Small intestine (tissue), 7 donors: ENCODE results near the gene QRFP. TPM values are rescaled to one million over a fixed set of nuclear protein-coding genes. Genes with fewer than 3 reads are reported as not detected.

Experiments used
- DNase-seq, 2 donors: peaks; one replicate each; pipeline versions ENCODE4 v3.0.0 to v3.0.0-alpha.2; 2013
- FAIRE-seq: peaks from 2 replicates; lab custom pipeline; 2012; peaks lifted over from hg19 to GRCh38; lab: Jason Lieb, UNC
- H3K27ac ChIP-seq, 3 donors: one replicate each; pipeline ENCODE4 v1.5.1; 2013; ENCODE audit warnings: low read length in 2 of 3, mild to moderate bottlenecking in 2 of 3, control low read depth in 1 of 3, inconsistent platforms in 1 of 3, low read depth in 1 of 3, moderate library complexity in 1 of 3
- H3K27me3 ChIP-seq, 3 donors: one replicate each; pipeline ENCODE4 v1.6.1; 2013; ENCODE audit warnings: low read length in 3 of 3, inconsistent platforms in 1 of 3; ENCODE audit not compliant: control insufficient read depth in 3 of 3, insufficient read depth in 3 of 3
- H3K36me3 ChIP-seq, 3 donors: one replicate each; pipeline ENCODE4 v1.6.1; 2013; ENCODE audit warnings: low read length in 3 of 3, inconsistent platforms in 1 of 3, low read depth in 1 of 3, mild to moderate bottlenecking in 1 of 3, moderate library complexity in 1 of 3; ENCODE audit not compliant: control insufficient read depth in 3 of 3, insufficient read depth in 2 of 3
- H3K4me1 ChIP-seq, 3 donors: one replicate each; pipeline ENCODE4 v1.6.1; 2013; ENCODE audit warnings: low read length in 2 of 3, inconsistent platforms in 1 of 3, low read depth in 1 of 3, mild to moderate bottlenecking in 1 of 3, moderate library complexity in 1 of 3; ENCODE audit not compliant: control insufficient read depth in 3 of 3, insufficient read depth in 2 of 3
- H3K4me3 ChIP-seq, 3 donors: one replicate each; pipeline ENCODE4 v1.5.1; 2013; ENCODE audit warnings: low read length in 3 of 3, control low read depth in 1 of 3, inconsistent platforms in 1 of 3, low read depth in 1 of 3, mild to moderate bottlenecking in 1 of 3, moderate library complexity in 1 of 3
- H3K9me3 ChIP-seq, 2 donors: one replicate each; pipeline ENCODE4 v1.6.1; 2013; ENCODE audit warnings: low read depth in 1 of 2, low read length in 1 of 2; ENCODE audit not compliant: control insufficient read depth in 2 of 2, insufficient read depth in 1 of 2
- WGBS, 3 donors: extraction: QIAGEN DNeasy Blood & Tissue Kit; methylation state at CpG; one replicate each; pipeline ENCODE4 v1.1.7; 2013; 5-methylcytosine and 5-hydroxymethylcytosine counted together
- polyA plus RNA-seq, 4 donors: library from polyadenylated mRNA; stranded (reverse) in 3 of 4; unstranded in 1 of 4; fragments of 200-250 nt in 3 of 4; fragments of 120-200 nt in 1 of 4; gene quantifications; one replicate each; pipeline versions ENCODE4 v1.2.1 to v1.2.3, GENCODE V29; 2013
- donor health status: healthy with polysubstance abuse.
- donor health status: control.
- donor health status: control.
- donor health status: Bipolar disorder and iron deficiency.
- donor health status: healthy.

The QRFP gene
- polyA plus RNA-seq, 4 donors = 0.12 to 0.37 TPM; not detected in 2

DNA sequence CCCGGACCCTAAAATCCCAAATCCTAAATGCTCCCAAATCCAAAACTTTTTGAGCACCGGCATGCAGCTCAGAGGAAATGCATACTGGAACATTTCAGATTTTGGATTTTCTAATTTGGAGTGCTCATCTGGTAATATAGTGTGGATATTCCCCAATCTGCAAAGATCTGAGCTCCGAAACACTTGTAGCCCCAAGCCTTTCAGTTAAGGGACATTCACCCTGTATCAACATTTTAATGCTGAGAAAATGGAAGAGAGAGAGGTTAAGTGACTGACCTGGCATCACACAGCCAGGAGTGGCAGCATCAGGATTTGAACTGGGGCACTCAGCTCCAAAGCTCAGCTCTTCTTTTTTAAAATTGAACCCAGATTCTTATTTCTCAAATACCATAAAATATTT is 30.7 kb downstream of the QRFP start:
- no peak overlapping the region for H3K27ac ChIP-seq
- H3K9me3 ChIP-seq = no peaks in the 10 kb centered on the region
- DNase-seq (no peak), FAIRE-seq (no peak)
- no peak overlapping the region for H3K4me3 ChIP-seq
- H3K27me3 ChIP-seq = no peaks in the 10 kb centered on the region
- H3K4me1 ChIP-seq = peaks cover 0 to 18% (median 0%) of the 10 kb centered on the region in 3 donors
- H3K36me3 ChIP-seq = peaks cover 0 to 61% (median 4%) of the 10 kb centered on the region in 3 donors
- WGBS, 3 donors = 96 to 98% (median 97%) methylated on average over 3 of the region's 3 CpGs

DNA sequence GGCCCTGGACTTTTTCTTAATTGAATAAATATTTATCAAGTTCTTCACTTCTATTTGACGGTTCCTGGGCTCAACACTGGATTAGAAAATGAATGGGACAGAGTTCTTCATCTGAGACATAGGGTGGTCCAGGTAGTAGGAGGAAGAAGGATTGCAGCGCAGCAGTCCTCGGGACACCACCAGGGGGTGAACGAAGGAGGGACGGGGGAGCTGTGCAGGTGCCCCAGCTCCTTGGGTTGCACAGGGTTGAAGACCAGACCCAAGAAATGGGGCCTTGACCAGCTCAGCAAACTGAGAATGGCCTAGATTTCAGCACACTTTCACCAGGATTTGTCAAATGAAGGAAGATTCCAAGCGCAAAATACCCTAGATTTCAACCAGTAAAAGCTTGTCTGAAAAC is 32.1 kb downstream of the QRFP start:
- WGBS, 3 donors = 83 to 84% (median 84%) methylated on average over 6 of the region's 6 CpGs
- Histone ChIP-seq H3K9me3 (no peaks in the 10 kb centered on the region), H3K36me3 (peaks cover 0 to 63% (median 0%) of the 10 kb centered on the region in 3 donors), H3K27me3 (no peaks in the 10 kb centered on the region), H3K4me3 (no peak overlapping the region), H3K4me1 (peaks cover 0 to 27% (median 0%) of the 10 kb centered on the region in 3 donors), H3K27ac (no peak overlapping the region)
- DNase-seq = no peak
- FAIRE-seq = no peak

DNA sequence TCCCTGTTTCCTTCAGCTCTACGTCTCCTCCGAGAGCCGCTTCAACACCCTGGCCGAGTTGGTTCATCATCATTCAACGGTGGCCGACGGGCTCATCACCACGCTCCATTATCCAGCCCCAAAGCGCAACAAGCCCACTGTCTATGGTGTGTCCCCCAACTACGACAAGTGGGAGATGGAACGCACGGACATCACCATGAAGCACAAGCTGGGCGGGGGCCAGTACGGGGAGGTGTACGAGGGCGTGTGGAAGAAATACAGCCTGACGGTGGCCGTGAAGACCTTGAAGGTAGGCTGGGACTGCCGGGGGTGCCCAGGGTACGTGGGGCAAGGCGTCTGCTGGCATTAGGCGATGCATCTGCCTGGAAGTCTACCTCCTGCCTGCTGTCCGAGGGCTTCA is 33.9 kb downstream of the QRFP start:
- H3K4me3 ChIP-seq = no peak overlapping the region
- no peak overlapping the region for H3K27ac ChIP-seq
- no peak for DNase-seq
- H3K36me3 ChIP-seq = peaks cover 0 to 67% (median 3%) of the 10 kb centered on the region in 3 donors
- no peaks in the 10 kb centered on the region for H3K27me3 ChIP-seq
- H3K4me1 ChIP-seq = peaks cover 0 to 27% (median 0%) of the 10 kb centered on the region in 3 donors
- no peak for FAIRE-seq
- no peaks in the 10 kb centered on the region for H3K9me3 ChIP-seq
- 91 to 92% (median 92%) methylated on average over 23 of the region's 23 CpGs for WGBS, 3 donors

DNA sequence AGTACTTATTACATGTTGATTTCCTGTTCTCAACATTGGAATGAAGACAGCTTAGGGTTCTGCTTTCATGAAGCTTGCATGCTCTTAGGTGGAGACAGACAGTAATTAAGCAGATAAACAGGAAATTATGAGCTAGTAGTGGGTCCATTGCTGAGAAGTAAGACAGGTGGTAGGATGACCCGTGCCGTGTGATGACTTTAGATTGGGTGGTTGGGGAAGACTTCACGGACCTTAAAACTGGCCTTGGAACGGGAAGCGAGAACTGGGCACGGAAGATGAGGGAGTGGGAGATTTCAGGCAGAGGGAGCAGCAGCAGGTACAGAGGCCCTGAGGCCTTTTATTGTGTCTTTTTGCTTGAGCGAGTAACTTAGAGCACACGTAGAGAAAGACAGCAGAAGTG is 34.4 kb downstream of the QRFP start:
- no peak overlapping the region for H3K4me3 ChIP-seq
- no peak overlapping the region for H3K27ac ChIP-seq
- H3K4me1 ChIP-seq = peaks cover 0 to 27% (median 0%) of the 10 kb centered on the region in 3 donors
- H3K36me3 ChIP-seq = peaks cover 0 to 65% (median 3%) of the 10 kb centered on the region in 3 donors
- FAIRE-seq (no peak), DNase-seq (no peak)
- 80 to 86% (median 85%) methylated on average over 8 of the region's 8 CpGs for WGBS, 3 donors
- H3K9me3 ChIP-seq = no peaks in the 10 kb centered on the region
- H3K27me3 ChIP-seq = no peaks in the 10 kb centered on the region

- H3K27me3 ChIP-seq = no peaks in the 10 kb centered on the region
- H3K27ac ChIP-seq = peak overlapping the region in 1 of 3 donors; percentile 32
- DNase-seq = no peak
- WGBS, 3 donors = 60 to 72% (median 66%) methylated on average over 8 of the region's 8 CpGs
- FAIRE-seq = no peak
- peaks cover 2 to 65% (median 3%) of the 10 kb centered on the region in 3 donors for H3K36me3 ChIP-seq
- no peak overlapping the region for H3K4me3 ChIP-seq
- H3K4me1 ChIP-seq = peaks cover 0 to 27% (median 0%) of the 10 kb centered on the region in 3 donors
- no peaks in the 10 kb centered on the region for H3K9me3 ChIP-seq
Observed at GRCh38 chr9:130861372-130862180, 35.0 kb downstream of the QRFP start.

DNA sequence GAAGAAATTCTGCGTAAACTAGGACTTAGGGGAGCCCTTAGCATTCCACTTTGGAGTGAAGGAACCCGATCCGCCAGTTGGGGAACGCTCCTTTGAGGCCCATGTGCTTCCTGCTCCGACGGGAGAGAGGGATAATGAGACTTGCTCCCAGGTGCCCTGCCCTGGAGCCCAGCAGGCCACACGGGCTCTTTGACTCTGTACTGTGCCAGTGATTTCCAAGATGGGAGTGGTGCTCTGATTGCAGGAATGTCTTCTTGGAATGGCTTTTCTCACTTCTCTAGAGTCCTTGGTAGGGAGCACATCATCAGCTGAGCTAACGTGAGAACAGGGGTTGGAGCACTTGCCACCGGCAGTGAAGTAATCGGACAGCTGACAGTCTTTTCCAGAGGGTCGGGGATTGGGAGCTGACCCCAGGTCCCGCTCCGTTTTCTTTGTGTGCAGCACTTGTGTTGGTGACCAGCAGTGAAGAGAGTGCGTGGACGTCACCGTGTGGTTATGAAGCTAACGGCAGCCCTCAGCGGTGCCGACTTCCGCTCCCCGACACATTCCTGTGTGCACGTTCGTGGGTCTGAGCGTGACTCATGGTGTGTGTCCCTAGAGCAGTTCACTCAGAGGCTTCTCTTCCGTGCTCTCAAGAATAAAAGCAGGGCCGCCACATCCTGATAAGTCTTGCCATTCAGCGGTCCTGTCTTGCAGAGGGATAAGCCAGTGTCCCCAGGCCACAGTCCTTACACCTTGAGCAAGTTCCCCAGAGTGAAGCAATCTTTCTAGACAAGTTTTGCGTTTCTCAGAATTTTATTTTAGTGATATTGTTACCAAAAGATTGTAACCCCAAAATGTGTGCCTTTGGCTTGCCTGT is 35.9 kb downstream of the QRFP start:
- peaks cover 2 to 64% (median 3%) of the 10 kb centered on the region in 3 donors for H3K36me3 ChIP-seq
- peaks cover 0 to 27% (median 0%) of the 10 kb centered on the region in 3 donors for H3K4me1 ChIP-seq
- no peak for FAIRE-seq
- no peaks in the 10 kb centered on the region for H3K9me3 ChIP-seq
- DNase-seq = peak; percentile 76 to 79
- WGBS, 3 donors = 38 to 54% (median 48%) methylated on average over 28 of the region's 28 CpGs
- no peaks in the 10 kb centered on the region for H3K27me3 ChIP-seq
- peak overlapping the region; percentile 28 to 73 (median 46) for H3K27ac ChIP-seq
- H3K4me3 ChIP-seq = no peak overlapping the region

GRCh38 chr9:130858739-130859705 is 37.6 kb downstream of the QRFP start:
- H3K27me3 ChIP-seq = no peaks in the 10 kb centered on the region
- no peak overlapping the region for H3K4me3 ChIP-seq
- 74 to 87% (median 84%) methylated on average over 20 of the region's 20 CpGs for WGBS, 3 donors
- FAIRE-seq (no peak), DNase-seq (no peak)
- peaks cover 0 to 26% (median 0%) of the 10 kb centered on the region in 3 donors for H3K4me1 ChIP-seq
- peaks cover 5 to 59% (median 12%) of the 10 kb centered on the region in 3 donors for H3K36me3 ChIP-seq
- H3K9me3 ChIP-seq = no peaks in the 10 kb centered on the region
- peak overlapping the region in 1 of 3 donors; percentile 50 for H3K27ac ChIP-seq
